ENCODE results near the gene KIRREL3.

DNA sequence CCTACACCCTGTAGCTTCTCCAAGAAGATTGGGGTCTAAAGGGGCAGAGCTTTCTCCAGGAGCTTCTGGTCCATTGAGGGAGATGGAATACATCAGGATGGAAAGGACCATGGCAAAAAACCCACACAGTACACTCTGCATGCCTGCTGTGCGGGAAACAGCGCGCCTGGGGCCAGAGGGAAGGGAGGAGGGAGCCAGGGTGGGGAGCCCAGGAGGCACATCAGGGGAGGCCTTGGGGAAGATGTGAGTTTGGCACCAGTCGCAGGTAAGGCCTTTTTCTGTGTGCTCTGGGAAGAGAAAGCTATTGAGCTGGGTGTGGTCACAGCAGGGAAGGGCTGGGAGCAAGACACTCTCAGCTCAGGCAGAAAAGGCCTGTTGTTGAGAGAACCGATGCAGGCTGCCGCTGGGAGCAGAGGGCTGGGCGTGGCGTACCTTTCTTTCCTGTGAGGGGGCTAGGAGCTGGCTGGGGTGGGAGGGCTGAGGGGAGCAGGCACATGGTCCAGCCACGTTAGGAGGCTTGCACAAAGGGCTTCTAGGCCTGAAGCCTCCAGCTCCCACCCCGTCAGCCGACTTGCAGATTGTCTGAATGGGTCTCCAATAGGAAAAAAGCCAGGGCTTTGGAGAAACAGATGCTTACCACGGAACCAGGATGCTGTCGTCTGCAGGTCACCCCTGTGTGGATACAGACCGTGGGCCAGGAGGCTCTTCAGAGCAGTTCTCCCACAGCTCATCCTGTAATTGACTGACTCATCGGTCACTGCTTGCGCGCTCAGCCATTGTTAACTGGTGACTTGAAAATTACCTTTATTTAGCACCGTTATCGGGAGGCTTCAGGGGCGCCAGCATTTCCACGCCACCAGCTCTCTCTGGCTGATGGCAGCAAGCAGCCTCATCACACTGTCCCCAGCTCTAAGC, 407.8 kb downstream of the KIRREL3 start:
- TF ChIP-seq, protein P1, sequence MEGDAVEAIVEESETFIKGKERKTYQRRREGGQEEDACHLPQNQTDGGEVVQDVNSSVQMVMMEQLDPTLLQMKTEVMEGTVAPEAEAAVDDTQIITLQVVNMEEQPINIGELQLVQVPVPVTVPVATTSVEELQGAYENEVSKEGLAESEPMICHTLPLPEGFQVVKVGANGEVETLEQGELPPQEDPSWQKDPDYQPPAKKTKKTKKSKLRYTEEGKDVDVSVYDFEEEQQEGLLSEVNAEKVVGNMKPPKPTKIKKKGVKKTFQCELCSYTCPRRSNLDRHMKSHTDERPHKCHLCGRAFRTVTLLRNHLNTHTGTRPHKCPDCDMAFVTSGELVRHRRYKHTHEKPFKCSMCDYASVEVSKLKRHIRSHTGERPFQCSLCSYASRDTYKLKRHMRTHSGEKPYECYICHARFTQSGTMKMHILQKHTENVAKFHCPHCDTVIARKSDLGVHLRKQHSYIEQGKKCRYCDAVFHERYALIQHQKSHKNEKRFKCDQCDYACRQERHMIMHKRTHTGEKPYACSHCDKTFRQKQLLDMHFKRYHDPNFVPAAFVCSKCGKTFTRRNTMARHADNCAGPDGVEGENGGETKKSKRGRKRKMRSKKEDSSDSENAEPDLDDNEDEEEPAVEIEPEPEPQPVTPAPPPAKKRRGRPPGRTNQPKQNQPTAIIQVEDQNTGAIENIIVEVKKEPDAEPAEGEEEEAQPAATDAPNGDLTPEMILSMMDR (IDR thresholded peaks at IDR 0.05; ENCODE audit: insufficient read depth, low read length, poor library complexity, severe bottlenecking): no peak
- no peak for TF ChIP-seq EZH2phosphoT487 (conservative IDR thresholded peaks at IDR 0.05; ENCODE audit: low read length)

Data from SU-DHL-6 (cell line).